ENCODE measurements around the gene ZNF106.

The ZNF106 gene

DNA sequence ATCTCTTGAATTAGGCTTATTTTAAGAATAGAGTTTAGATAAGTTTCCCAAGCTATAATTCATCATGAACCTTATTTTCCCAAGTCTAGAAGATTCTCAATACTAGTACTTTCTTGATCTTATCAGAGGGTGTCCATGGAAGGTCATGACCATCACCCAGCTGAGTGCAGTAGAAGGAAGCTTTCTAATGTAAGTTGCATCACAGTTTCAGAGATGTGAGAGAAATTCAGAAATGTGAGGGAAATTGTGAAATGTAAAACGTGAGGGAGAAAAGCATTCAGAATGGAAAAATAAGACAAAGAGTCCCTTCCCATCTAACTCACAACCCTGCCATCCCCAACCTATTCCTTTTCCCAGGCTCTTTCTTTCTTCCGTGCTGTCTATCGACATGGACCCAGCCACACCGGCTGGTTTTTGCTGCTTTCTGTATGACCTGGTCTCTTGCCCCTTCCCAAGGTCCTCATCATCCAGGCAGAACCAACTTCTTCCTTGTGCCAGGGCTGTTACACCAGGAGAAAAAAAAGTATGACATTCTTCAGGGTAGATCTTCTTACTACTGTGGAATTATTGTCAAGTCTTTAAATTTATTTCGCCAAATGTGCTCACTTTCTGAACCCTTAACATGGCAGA lies 124.9 kb downstream of the ZNF106 start:
- no peak for DNase-seq

DNA sequence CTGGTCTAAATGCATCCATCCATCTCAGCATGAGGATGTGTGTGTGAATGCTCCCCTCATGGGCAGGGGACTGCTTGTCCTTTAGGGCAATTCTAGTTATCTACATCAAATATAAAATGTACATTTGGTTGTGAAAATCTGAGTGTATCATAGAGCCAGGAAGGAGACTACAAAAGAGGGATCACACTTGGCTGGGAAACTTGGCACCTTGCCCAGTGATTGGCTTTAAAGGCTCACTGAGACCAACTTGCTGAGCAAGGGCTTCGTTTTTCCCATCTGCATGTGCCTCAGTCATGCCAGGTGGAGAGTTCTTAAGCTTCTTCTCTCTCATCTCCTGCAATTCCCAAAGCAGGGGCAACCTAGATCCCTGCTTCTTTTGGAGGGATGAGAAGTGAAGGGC lies 126.4 kb downstream of the ZNF106 start:
- DNase-seq: no peak

DNA sequence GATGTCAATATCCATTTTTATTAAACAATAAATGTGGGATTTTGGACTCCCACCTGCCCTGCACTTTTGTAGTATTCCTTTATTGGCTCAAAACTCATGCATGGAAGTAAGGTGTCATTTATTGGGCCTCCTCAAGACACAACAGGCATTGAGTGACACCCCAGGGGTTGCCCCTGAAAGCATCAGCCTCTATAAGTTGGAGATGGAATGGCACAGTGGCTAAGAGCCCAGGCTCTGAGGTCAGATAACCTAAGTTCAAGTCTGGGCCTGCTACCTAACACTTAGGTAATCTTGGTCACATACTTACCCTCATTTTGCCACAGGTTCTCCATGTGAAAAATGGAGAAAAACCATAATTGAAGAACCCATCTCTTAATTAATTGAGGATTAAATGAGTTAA lies 127.0 kb downstream of the ZNF106 start:
- DNase-seq: no peak

DNA sequence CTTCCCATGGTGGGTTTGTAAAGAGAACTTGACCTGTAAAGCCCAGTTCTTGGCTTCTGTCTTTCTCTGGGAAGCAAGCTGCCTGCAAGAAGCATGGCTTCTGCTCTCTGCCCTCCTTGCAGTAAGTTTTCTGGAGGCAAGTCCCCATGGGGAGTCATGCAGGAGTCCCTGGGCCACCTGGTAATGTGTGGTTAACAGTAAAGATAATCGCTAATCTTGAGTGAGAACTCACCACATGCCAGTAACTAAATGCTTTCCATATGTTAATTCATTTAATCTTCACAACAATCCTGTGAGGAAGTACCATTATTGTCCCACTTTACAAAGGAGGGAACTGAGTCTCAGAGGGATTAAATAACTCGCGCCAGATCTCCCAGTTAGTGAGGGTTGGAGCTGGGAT lies 127.5 kb downstream of the ZNF106 start:
- no peak for DNase-seq
